A549 (cell line): ENCODE results near the gene SUPT5H. TPM values are rescaled to one million over a fixed set of nuclear protein-coding genes. Genes with fewer than 3 reads are reported as not detected.

Experiments used
- ATAC-seq, 2 experiments: fragments of 200-7000 bp in 1 of 2; fragments of >200 bp in 1 of 2; cut with Nextera tagmentation in 1 of 2; cut with Tn5 transposase in 1 of 2; 3 replicates each; pipeline versions ENCODE4 v1.8.0 to v1.9.1; 2018 to 2020; ENCODE audit warnings: mild to moderate bottlenecking in 1 of 2, moderate library complexity in 1 of 2
- CTCF ChIA-PET: fragments of 300-600 bp; sonication (Branson Sonifier 250); formaldehyde crosslinking; extraction: SDS; loops from one replicate; lab custom pipeline; 2021; ENCODE audit warnings: antibody characterized with exemption, inconsistent platforms; lab: Yijun Ruan, JAX
- POLR2A ChIA-PET: fragments of 350-600 bp; formaldehyde crosslinking; extraction: SDS; loops from one replicate; lab custom pipeline; 2021; ENCODE audit warnings: antibody characterized with exemption, inconsistent platforms; lab: Yijun Ruan, JAX
- DNase-seq, 2 experiments: peaks; one replicate each; pipeline versions ENCODE4 v3.0.0 to v3.0.0-alpha.2; 2011 to 2016; ENCODE audit warnings: low read depth in 1 of 2, low spot score in 1 of 2
- FAIRE-seq: peaks from 2 replicates; lab custom pipeline; 2011; peaks lifted over from hg19 to GRCh38; lab: Jason Lieb, UNC
- H3K27ac ChIP-seq, 2 experiments: fragments of >200 bp; sonication (Bioruptor Twin); formaldehyde crosslinking; 3 replicates each; pipeline ENCODE4 v1.5.1; 2016 to 2017
- H3K4me1 ChIP-seq: fragments of >200 bp; sonication (Bioruptor Twin); formaldehyde crosslinking; 3 replicates; pipeline ENCODE4 v1.6.1; 2016
- H3K4me2 ChIP-seq: fragments of >200 bp; sonication (Bioruptor Twin); formaldehyde crosslinking; 3 replicates; pipeline ENCODE4 v1.6.1; 2016
- H3K4me3 ChIP-seq: fragments of >200 bp; sonication (Bioruptor Twin); formaldehyde crosslinking; 3 replicates; pipeline ENCODE4 v1.5.1; 2016
- H3K9me3 ChIP-seq: fragments of >200 bp; sonication (Bioruptor Twin); formaldehyde crosslinking; 3 replicates; pipeline ENCODE4 v1.6.1; 2016
- BHLHE40 ChIP-seq: IDR thresholded peaks from 2 replicates; pipeline ENCODE4 v1.6.1; 2012; ENCODE audit warnings: low read depth, low read length, inconsistent platforms
- CBX2 ChIP-seq: fragments of 200-600 bp; sonication (generic); IDR thresholded peaks from 2 replicates; pipeline ENCODE4 v1.6.1; 2016; ENCODE audit warnings: low read depth, mild to moderate bottlenecking, borderline replicate concordance
- CBX8 ChIP-seq: fragments of 200-600 bp; sonication (generic); IDR thresholded peaks from 2 replicates; pipeline ENCODE4 v1.6.1; 2016
- CHD2 ChIP-seq: fragments of 150-350 bp; IDR thresholded peaks from 2 replicates; pipeline ENCODE4 v1.6.1; 2014; ENCODE audit warnings: low read length; ENCODE audit not compliant: partially characterized antibody
- EHF ChIP-seq: fragments of 250-450 bp; sonication (Bioruptor Pico); IDR thresholded peaks from 2 replicates; pipeline ENCODE4 v1.5.0; 2020; ENCODE audit warnings: mild to moderate bottlenecking
- EHMT2 ChIP-seq: fragments of 200-600 bp; sonication (generic); IDR thresholded peaks from 2 replicates; pipeline ENCODE4 v1.6.1; 2016; ENCODE audit warnings: antibody characterized with exemption, low read depth, mild to moderate bottlenecking, moderate library complexity
- EP300 ChIP-seq, 2 experiments: fragments of >200 bp; sonication (Bioruptor Twin); formaldehyde crosslinking; IDR thresholded peaks; 2 replicates in 1 of 2; 3 replicates in 1 of 2; pipeline ENCODE4 v1.6.1; 2016 to 2017
- FOXS1 ChIP-seq: fragments of 250-450 bp; sonication (Bioruptor Pico); IDR thresholded peaks from 2 replicates; pipeline ENCODE4 v1.5.0; 2020; ENCODE audit warnings: mild to moderate bottlenecking, moderate library complexity
- GATA3 ChIP-seq: IDR thresholded peaks from 2 replicates; pipeline ENCODE4 v1.6.1; 2012; ENCODE audit warnings: borderline replicate concordance
- HDAC2 ChIP-seq: fragments of 200-600 bp; sonication (generic); IDR thresholded peaks from 2 replicates; pipeline ENCODE4 v1.6.1; 2016
- HEYL ChIP-seq: fragments of 250-450 bp; sonication (Bioruptor Pico); IDR thresholded peaks from 2 replicates; pipeline ENCODE4 v1.8.0; 2021; ENCODE audit warnings: mild to moderate bottlenecking, moderate library complexity
- HOXA7 ChIP-seq: fragments of 250-450 bp; sonication (Bioruptor Pico); IDR thresholded peaks from 2 replicates; pipeline ENCODE4 v1.5.0; 2020; ENCODE audit warnings: mild to moderate bottlenecking, moderate library complexity
- HOXB13 ChIP-seq: fragments of 250-450 bp; sonication (Bioruptor Pico); IDR thresholded peaks from 2 replicates; pipeline ENCODE4 v1.5.0; 2020; ENCODE audit warnings: low read depth, mild to moderate bottlenecking, moderate library complexity
- MAFK ChIP-seq: fragments of 450-650 bp; IDR thresholded peaks from 2 replicates; pipeline ENCODE4 v1.6.1; 2014; ENCODE audit not compliant: partially characterized antibody
- NFE2L2 ChIP-seq: fragments of 150-350 bp; conservative IDR thresholded peaks from 2 replicates; pipeline ENCODE4 v1.6.1; 2014; ENCODE audit warnings: low read length
- POLR2A ChIP-seq: IDR thresholded peaks from 2 replicates; pipeline ENCODE4 v1.6.1; 2012; ENCODE audit warnings: mild to moderate bottlenecking, low read length
- RARB ChIP-seq: fragments of 250-450 bp; sonication (Bioruptor Pico); IDR thresholded peaks from 2 replicates; pipeline ENCODE4 v1.8.0; 2021; ENCODE audit warnings: mild to moderate bottlenecking, moderate library complexity
- RFX5 ChIP-seq: fragments of 450-650 bp; IDR thresholded peaks from 2 replicates; pipeline ENCODE4 v1.7.1; 2014; ENCODE audit warnings: antibody characterized with exemption, mild to moderate bottlenecking, moderate library complexity
- RNF2 ChIP-seq: fragments of 200-600 bp; sonication (generic); IDR thresholded peaks from 2 replicates; pipeline ENCODE4 v1.6.1; 2016; ENCODE audit warnings: low read depth, mild to moderate bottlenecking, antibody characterized with exemption, moderate library complexity, borderline replicate concordance
- TP53 ChIP-seq: fragments of 250-450 bp; sonication (Bioruptor Pico); IDR thresholded peaks from 2 replicates; pipeline ENCODE4 v1.5.0; 2021; ENCODE audit warnings: mild to moderate bottlenecking, moderate library complexity
- ZSCAN20 ChIP-seq: fragments of 250-450 bp; sonication (Bioruptor Pico); IDR thresholded peaks from 2 replicates; pipeline ENCODE4 v1.8.0; 2022; ENCODE audit warnings: mild to moderate bottlenecking, moderate library complexity
- WGBS: methylation state at CpG from one replicate; pipeline ENCODE4 v1.1.6; 2017; ENCODE audit errors: missing lambda C conversion rate; 5-methylcytosine and 5-hydroxymethylcytosine counted together
- polyA plus RNA-seq, 4 experiments: library from polyadenylated mRNA; depleted of rRNA in 3 of 4; stranded (reverse); fragments of >200 nt; fragmentation: RNase III in 1 of 4; extraction: RNeasy Plus Mini Kit Qiagen cat#74134 plus additional on column Dnase treatment in 1 of 4; gene quantifications; 2 replicates in 3 of 4; 3 replicates in 1 of 4; pipeline ENCODE4 v1.2.3, GENCODE V29; 2011 to 2017
- TF ChIP-seq, protein P1 (sequence below): fragments of 450-650 bp; IDR thresholded peaks from 2 replicates; pipeline ENCODE4 v1.6.1; 2014; ENCODE audit warnings: antibody characterized with exemption
- TF ChIP-seq, protein P2 (sequence below): IDR thresholded peaks from 2 replicates; pipeline ENCODE4 v1.6.1; 2012
- TF ChIP-seq, protein P3 (sequence below): fragments of >200 bp; sonication (Bioruptor Twin); formaldehyde crosslinking; IDR thresholded peaks from 3 replicates; pipeline ENCODE4 v1.6.1; 2016

Gene SUPT5H
- polyA plus RNA-seq, 2 of the 4 experiments (the other 2 are of a cell fraction) = 186 to 222 TPM

DNA sequence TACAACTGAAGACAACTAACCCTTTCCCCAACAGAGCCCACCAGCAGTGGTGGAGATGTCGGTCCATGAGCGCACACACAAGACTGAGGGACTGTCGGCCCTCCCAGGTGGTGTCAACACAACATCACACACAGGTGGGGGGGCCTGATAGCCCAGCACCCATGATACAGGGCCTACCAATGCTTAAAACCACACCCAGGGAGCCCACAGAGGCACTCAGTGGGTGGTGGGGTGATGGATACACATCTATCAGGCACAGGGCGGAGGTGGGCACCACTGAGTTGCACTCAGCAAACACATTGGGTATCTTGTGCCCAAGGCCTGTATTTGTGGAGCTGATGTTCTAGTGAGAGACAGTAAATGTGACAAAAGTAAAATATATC is 45.7 kb upstream of the SUPT5H start:
- no peak overlapping the region for H3K4me2 ChIP-seq
- TF ChIP-seq HOXA7 (no peak), CBX8 (no peak), RNF2 (no peak), EHMT2 (no peak), TP53 (no peak), HDAC2 (no peak)
- FAIRE-seq (no peak), DNase-seq (no peak), ATAC-seq (no peak)
- ChIA-PET POLR2A (interaction anchor here (3.1 to 3.8 kb wide), 3 partner anchors 8 to 36 kb away, joined by 49 to 122 read pairs (median 63); partner anchors contain the start of genes MED29, PAF1, RPS16 and ZFP36), CTCF (interaction anchor here (2.0 to 21.4 kb wide), 9 partner anchors 8 to 289 kb away, joined by 6 to 484 read pairs (median 35); partner anchors contain the start of genes EID2B, PLEKHG2, RPS16 and ZFP36)
- no peak overlapping the region for H3K4me3 ChIP-seq
- H3K9me3 ChIP-seq = no peaks in the 10 kb centered on the region
- 88% methylated on average over 4 of the region's 4 CpGs for WGBS
- H3K27ac ChIP-seq = peak overlapping the region; percentile 92 to 99
- H3K4me1 ChIP-seq = peaks cover 72% of the 10 kb centered on the region

DNA sequence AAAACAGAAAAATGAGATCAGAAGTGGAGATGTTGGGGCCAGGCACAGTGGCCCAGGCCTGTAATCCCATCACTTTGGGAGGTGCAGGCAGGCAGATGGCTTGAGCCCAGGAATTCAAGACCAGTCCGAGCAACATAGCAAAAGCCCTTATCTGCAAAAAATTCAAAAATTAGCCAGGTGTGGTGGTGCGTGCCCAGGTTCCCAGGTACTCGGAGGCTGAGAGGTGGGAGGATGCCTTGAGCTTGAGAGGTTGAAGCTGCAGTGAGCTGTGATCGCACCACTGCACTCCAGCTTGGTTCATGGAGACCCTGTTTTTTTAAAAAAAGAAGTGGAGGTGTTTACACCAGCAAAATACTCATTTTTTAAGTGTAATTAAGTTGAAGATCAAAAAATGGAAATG is 45.3 kb upstream of the SUPT5H start:
- FAIRE-seq = no peak
- Histone ChIP-seq H3K4me2 (no peak overlapping the region), H3K9me3 (no peaks in the 10 kb centered on the region), H3K4me3 (no peak overlapping the region)
- ChIA-PET POLR2A (interaction anchor here (3.4 to 4.6 kb wide), 2 partner anchors 9 to 12 kb away, joined by 42 to 49 read pairs; partner anchors contain the start of genes MED29, PAF1 and PLEKHG2), CTCF (interaction anchor here (1.2 to 21.4 kb wide), 8 partner anchors 8 to 470 kb away, joined by 3 to 484 read pairs (median 26); partner anchors contain the start of genes MRPS12, PLEKHG2, RPS16 and SARS2)
- TF ChIP-seq POLR2A = 0 out of 2 replicates have a peak, but pooled peaks have one; percentile 23
- TF ChIP-seq, protein P1, sequence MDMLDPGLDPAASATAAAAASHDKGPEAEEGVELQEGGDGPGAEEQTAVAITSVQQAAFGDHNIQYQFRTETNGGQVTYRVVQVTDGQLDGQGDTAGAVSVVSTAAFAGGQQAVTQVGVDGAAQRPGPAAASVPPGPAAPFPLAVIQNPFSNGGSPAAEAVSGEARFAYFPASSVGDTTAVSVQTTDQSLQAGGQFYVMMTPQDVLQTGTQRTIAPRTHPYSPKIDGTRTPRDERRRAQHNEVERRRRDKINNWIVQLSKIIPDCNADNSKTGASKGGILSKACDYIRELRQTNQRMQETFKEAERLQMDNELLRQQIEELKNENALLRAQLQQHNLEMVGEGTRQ = no peak
- TF ChIP-seq, all 56 proteins: peak for 1
- H3K27ac ChIP-seq = peak overlapping the region; percentile 92 to 99
- 95% methylated on average over 4 of the region's 4 CpGs for WGBS
- no peak for DNase-seq
- ATAC-seq = no peak
- peaks cover 76% of the 10 kb centered on the region for H3K4me1 ChIP-seq

DNA sequence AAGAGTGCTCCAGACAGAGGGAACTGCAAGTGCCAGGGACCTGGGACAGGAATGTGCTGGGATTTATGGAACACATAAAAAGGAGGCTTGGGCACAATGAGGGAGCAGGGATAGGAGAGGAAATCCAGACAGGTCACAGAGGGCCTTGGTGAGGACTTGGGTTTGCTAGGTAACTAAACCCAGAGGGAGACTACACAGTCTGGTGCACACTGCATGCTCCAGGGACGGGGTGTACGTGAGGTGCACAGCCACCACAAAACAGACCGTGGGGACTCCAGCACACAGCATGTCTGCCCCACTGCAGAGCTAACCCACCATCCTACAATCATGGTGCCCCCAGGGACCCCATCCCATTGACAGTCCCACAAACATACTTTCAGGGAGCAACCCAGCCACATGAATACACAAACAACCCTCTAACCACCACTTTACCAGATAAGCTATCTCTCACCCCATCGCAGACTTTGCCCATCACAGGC is 44.3 kb upstream of the SUPT5H start:
- FAIRE-seq = no peak

DNA sequence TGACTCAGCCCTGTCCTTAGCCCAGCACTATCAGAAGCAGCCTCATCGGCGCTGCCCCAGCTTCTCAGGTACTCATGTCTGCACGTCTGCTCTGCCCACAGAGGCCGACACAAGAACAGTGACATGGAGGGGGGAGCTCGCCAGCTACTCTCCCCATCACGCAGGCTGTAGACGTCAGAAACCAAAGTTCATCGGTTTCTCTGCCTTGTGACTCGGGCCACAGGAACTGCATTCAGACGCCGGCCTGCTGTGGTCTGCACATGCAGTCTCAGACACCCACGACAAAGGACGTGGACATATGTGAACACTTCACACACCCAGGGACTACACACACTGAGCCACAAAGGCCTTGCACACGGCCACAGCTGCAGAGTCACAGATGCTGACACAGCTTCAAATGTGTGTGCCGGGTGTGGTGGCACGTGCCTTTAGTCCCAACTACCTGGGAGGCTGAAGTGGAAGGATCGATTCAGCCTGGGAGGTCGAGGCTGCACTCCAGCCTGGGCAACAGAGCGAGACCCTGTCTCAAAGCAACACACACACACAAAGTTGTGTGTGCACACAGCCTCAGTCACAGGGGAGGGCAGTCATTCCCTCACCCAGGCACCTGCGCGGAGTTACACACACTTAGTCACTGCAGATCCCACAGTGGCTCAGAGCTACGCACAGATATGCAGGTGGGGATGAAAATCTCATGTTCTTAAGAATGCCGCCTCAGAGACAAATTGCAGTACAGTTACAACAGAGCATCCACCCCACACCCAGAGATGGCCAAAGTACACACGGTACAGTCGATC is 43.6 kb upstream of the SUPT5H start:
- FAIRE-seq (peak; percentile 93), ATAC-seq (peak; percentile 25 to 53), DNase-seq (peak in 1 of 2 experiments; percentile 95)
- ChIA-PET POLR2A (interaction anchor here (0.6 to 9.4 kb wide), 9 partner anchors 8 to 59 kb away, joined by 3 to 140 read pairs (median 7); partner anchors contain the start of genes MED29, PAF1, PLEKHG2 and RPS16), CTCF (interaction anchor here (0.7 to 21.4 kb wide), 16 partner anchors 10 to 767 kb away, joined by 3 to 484 read pairs (median 4); partner anchors contain the start of genes EID2, EID2B, MED29 and MRPS12)
- Histone ChIP-seq H3K4me1 (peaks cover 88% of the 10 kb centered on the region), H3K9me3 (no peaks in the 10 kb centered on the region), H3K4me2 (peak overlapping the region; percentile 95), H3K27ac (peak overlapping the region; percentile 94 to 99), H3K4me3 (peak overlapping the region; percentile 43; the same call in 2 of the 3 replicates)
- WGBS = 20% methylated on average over 25 of the region's 25 CpGs
- TF ChIP-seq, protein P2, sequence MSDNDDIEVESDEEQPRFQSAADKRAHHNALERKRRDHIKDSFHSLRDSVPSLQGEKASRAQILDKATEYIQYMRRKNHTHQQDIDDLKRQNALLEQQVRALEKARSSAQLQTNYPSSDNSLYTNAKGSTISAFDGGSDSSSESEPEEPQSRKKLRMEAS = peak; percentile 93
- TF ChIP-seq CHD2 = no peak
- TF ChIP-seq ZSCAN20 (CRISPR knock-in tag) = no peak
- no peak for TF ChIP-seq MAFK
- TF ChIP-seq HEYL (CRISPR knock-in tag) = peak; percentile 86; the same call in 1 of the 2 replicates
- TF ChIP-seq POLR2A = peak; percentile 27; the same call in 1 of the 2 replicates
- peak; percentile 98 for TF ChIP-seq HOXB13 (CRISPR knock-in tag)
- no peak for TF ChIP-seq RARB
- no peak for TF ChIP-seq CBX2
- TF ChIP-seq EP300 (IDR thresholded peaks at IDR 0.05) = peak in 1 of 2 experiments; percentile 56; a peak in 1 of 5 replicates
- peak; percentile 66 for TF ChIP-seq BHLHE40
- TF ChIP-seq, protein P3, sequence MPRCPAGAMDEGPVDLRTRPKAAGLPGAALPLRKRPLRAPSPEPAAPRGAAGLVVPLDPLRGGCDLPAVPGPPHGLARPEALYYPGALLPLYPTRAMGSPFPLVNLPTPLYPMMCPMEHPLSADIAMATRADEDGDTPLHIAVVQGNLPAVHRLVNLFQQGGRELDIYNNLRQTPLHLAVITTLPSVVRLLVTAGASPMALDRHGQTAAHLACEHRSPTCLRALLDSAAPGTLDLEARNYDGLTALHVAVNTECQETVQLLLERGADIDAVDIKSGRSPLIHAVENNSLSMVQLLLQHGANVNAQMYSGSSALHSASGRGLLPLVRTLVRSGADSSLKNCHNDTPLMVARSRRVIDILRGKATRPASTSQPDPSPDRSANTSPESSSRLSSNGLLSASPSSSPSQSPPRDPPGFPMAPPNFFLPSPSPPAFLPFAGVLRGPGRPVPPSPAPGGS = peak; percentile 60; the same call in 1 of the 3 replicates
- peak; percentile 85 for TF ChIP-seq FOXS1 (CRISPR knock-in tag)
- peak; percentile 96 for TF ChIP-seq EHF
- TF ChIP-seq NFE2L2 = no peak

More for the DNA sequence above, 44.3 kb upstream of the SUPT5H start:
- DNase-seq = peak; percentile 44 to 90
- no peak overlapping the region for H3K4me3 ChIP-seq
- ChIA-PET POLR2A (interaction anchor here (0.6 to 9.4 kb wide), 9 partner anchors 8 to 59 kb away, joined by 3 to 140 read pairs (median 7); partner anchors contain the start of genes MED29, PAF1, PLEKHG2 and RPS16), CTCF (interaction anchor here (0.7 to 21.4 kb wide), 15 partner anchors 7 to 767 kb away, joined by 3 to 484 read pairs (median 5); partner anchors contain the start of genes EID2, EID2B, MED29 and MRPS12)
- ATAC-seq = peak in 1 of 2 experiments; percentile 1; a peak in 3 of 6 replicates
- TF ChIP-seq RFX5 (no peak), HOXB13 (CRISPR knock-in tag) (no peak), RARB (0 out of 2 replicates have a peak, but pooled peaks have one; percentile 1), GATA3 (peak; percentile 94), HOXA7 (peak; percentile 62; the same call in 1 of the 2 replicates), HEYL (CRISPR knock-in tag) (no peak)
- TF ChIP-seq, protein P1 = peak; percentile 3; the same call in 1 of the 2 replicates
- H3K27ac ChIP-seq = peak overlapping the region; percentile 94 to 99
- H3K4me1 ChIP-seq = peaks cover 87% of the 10 kb centered on the region
- H3K9me3 ChIP-seq = no peaks in the 10 kb centered on the region
- WGBS = 45% methylated on average over 4 of the region's 4 CpGs
- H3K4me2 ChIP-seq = peak overlapping the region; percentile 95
